SIG-M5 treated with dmso at 0.1 percent for 504 hours (cell line): Measurements from ENCODE around the gene NRF1.

Experiments used
- DNase-seq: peaks from one replicate; lab custom pipeline; 2025; ENCODE audit not compliant: unreplicated experiment; lab: John Stamatoyannopoulos, UW

NRF1 gene

DNA sequence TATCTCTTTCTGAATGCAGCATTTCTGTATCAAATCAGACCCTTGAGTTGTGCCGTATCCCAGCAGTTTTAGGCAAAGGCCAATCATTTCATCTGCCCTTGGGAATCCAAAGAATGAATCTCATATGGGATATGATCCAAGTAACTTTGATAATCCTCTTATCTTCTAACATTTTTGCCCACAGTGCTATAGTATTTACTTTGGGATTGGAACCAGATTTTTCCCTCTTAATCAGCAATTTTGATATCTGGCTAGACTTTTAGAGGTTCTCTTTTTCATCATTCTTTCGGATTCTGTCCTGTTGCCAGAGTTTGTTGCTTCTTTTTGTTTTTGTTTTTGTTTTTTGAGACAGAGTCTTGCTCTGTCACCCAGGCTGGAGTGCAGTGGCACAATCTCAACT is 118.0 kb downstream of the NRF1 start:
- DNase-seq: no peak

- no peak for DNase-seq
Observed at GRCh38 chr7:129730159-129730558, 118.6 kb downstream of the NRF1 start.

GRCh38 chr7:129734400-129734799 is 122.9 kb downstream of the NRF1 start:
- DNase-seq: no peak

DNA sequence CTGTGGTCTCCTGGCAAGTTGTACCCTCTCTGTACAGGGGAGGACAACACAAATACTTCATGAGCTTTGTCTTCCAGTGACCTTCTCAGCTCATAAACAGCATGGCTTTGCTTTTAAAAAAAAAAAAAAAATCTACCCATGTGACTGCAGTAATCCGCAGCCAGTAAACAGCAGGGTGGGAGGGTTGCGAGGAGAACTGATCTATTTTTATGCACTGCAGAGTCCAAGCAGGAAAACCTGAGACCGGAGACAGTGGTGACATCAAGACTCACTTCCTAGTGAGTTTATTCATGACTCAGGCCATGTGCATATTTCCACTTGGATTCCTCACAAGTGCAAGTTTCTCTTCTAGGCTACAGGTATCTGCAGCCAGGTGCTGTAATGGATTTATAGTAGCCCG is 127.9 kb downstream of the NRF1 start:
- DNase-seq: no peak

GRCh38 chr7:129740574-129741410 is 129.3 kb downstream of the NRF1 start:
- no peak for DNase-seq

DNA sequence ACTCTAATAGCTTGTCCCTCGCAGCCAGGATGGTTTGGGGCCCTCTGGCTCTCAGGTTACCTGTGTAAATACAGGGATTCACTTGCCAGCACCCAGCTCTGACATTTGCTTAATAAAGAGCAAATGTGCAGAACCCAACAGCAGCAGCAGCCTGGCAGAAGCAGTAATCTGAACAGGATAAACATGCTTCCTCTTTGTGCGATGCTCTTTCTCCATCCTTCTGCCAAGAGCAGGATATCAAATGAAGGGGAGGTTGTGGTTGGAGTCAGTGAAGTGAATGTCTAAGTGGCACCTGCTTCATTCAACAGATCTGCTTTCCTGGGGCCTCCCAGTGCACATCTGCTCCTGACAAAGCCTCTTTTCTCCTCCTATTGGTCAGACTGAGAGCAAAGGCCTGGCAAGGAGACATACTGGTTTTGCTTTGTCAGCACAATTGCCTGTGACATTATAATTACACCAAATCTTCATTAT is 130.3 kb downstream of the NRF1 start:
- DNase-seq: no peak

- DNase-seq: no peak
Observed at GRCh38 chr7:129742256-129742655, 130.7 kb downstream of the NRF1 start.

DNA sequence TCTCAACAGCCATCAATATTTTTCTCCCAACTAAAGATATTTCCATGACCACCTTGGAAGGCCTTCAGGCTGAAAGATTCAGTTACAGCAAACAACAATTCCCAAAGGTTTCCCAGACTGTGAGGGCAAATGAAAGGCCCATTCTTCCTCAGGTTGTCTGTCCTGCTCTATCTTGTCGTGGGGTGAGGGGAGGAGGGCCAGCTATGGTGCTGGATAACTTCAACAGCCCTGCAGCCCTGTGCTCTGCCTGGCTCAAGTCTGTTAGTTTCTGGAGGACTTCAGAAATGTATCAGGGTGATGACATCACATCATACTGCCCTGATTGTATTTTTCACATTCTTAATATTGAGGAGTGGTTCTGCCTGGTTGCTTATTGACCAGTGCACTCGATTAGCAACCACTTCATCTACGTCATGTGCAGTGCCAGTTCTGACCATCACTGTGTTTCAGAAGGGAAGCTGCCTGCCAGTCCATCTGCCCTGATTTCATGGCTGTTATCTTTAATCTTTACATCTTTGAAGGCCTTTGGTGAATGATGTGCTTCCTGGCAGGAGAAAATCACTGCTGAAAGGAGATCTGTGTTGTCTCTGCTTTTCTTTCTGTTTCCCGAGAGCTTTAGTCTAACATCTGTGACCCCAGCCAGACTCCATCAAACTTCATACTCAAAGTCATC is 135.5 kb downstream of the NRF1 start:
- no peak for DNase-seq

DNA sequence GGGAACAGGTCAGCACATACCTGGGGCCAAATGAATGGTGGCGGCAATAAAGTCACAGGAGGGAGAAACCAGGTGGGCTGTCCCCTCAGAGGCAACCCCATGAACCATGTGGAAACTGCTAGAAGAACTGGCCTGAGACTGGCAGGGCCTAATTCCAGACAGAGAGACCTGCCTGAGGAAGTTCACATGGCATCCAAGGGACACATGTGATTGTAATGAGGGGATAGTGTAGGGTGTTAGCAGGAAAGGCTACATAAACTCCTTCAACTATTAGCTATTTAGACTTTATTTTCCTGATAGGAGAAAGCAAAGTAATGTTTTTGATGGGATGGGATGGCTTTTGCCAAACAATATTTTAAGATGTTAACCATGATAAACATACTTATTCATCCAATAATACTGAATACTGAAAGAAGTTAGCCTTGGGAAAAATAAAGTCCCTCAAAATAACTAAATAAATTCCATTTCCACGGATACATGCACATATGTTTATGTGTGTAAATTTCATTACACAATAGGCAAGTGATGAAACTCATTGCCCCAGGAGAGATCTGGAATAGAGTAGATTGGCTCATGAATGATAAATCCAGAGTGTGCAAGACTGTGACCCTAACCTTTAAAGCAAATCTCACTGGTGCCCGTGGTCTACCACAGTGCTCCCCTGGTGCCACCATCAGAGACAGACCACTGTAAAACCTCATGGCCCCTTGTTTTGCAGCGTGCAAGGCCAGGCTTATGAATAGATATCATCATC is 137.0 kb downstream of the NRF1 start:
- DNase-seq: no peak

- DNase-seq: no peak
Observed at GRCh38 chr7:129750091-129750490, 138.6 kb downstream of the NRF1 start.

DNA sequence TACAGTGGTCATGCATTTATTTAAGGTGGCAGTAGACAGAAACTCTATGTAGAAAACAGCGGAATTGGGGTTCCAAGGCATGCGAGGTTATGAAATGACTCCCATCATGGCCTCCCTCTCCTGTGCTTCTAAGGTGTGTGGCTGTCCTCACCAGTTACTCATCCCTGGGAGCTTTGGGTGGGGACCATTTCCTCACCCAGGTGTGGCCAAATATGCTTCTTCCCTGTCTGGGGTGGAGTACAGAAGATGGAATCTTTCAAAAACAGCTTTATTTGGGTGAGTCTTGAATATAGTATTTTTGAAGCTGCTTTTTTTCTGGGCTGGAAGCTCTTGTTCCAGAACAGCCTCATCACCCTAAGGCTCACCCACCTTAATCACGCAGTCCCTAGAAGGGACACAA is 139.0 kb downstream of the NRF1 start:
- DNase-seq: no peak

DNA sequence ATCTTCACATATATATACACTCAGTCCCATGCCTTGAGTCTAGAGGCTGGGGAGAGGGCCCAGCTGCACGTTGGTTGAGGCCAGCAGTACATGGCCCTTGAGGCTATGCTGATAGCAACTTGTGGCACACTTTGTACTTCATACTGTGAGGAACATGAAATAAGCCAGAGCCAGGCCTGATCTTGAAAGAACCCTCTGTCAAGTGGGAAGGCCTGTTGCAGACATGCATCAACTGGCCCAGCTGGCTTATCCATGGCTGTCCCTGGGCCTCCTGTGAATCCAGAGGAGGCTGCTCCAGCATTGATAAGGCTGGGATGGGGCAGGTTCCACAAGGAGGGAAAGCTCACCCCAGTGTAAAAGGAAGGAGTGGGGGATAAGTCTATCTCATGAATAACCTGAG is 140.4 kb downstream of the NRF1 start:
- no peak for DNase-seq

DNA sequence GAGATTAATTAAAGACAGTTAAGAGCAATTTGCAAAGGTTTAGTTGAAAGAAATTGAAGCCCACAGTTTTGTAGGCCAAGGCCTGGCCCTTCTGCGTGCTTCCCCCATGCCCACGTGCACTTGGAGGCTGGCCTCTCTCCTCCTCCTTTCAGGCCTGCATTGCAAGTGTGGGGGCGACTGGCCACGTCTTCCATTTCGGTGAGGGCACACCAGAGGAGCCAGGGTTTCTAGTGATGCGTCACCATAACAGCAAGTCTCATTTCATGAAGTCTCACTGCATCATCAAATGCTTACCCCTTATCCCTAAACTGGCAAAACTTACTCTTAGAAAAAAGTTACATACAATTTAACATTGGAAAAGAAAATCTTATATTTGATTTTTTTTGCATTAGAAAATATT is 141.2 kb downstream of the NRF1 start:
- DNase-seq: no peak

GRCh38 chr7:129754406-129754805 is 142.9 kb downstream of the NRF1 start:
- no peak for DNase-seq

- DNase-seq: no peak
Observed at GRCh38 chr7:129757991-129758390, 146.5 kb downstream of the NRF1 start.

DNA sequence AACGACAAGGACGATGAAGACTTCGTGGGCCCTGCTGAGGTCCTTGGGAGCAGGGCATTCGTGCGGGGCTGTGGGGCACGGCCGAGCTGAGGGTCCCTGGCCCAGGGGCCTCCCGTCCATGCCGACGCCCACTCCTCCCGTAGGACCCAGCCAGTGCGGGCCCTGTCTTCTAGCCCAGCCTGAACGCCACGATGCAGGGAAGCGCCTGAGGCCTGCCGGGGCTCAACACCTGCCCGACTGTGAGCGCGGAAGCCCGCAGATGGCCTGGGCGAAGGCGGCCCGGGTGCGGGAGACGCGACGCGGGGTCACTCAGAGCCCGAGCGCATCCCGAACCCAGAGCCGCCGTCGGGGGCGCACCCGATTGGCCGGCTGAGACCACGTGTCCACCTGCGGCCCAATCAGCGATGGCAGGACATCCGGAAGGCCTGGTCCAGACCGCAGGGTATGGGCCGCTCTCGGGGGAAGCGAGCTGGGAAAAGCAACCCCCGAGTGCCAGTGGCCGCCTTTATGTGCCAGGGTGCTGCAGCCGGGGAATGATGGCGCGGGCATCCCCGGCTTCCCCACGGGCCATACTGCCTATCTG is 151.0 kb downstream of the NRF1 start:
- no peak for DNase-seq

GRCh38 chr7:129764247-129765084 is 152.9 kb downstream of the NRF1 start:
- no peak for DNase-seq

GRCh38 chr7:129765352-129765751 is 153.8 kb downstream of the NRF1 start:
- DNase-seq: no peak

- DNase-seq: no peak
Observed at GRCh38 chr7:129767120-129768015, 155.8 kb downstream of the NRF1 start.
